HEK293T (cell line): ENCODE data around the gene MIGA1.

ENCODE experiments used
- ARNT ChIP-seq: fragments of 450-650 bp; IDR thresholded peaks from 2 replicates; pipeline ENCODE4 v1.6.1; 2017; ENCODE audit warnings: mild to moderate bottlenecking
- BHLHE40 ChIP-seq: fragments of 450-650 bp; IDR thresholded peaks from 2 replicates; pipeline ENCODE4 v1.6.1; 2016; ENCODE audit warnings: mild to moderate bottlenecking, moderate library complexity, borderline replicate concordance
- ELF4 ChIP-seq: fragments of 450-650 bp; IDR thresholded peaks from 2 replicates; pipeline ENCODE4 v1.6.1; 2017; ENCODE audit warnings: antibody characterized with exemption
- FOXA1 ChIP-seq: fragments of 450-650 bp; IDR thresholded peaks from 2 replicates; pipeline ENCODE4 v1.6.1; 2016; ENCODE audit warnings: mild to moderate bottlenecking
- FOXK2 ChIP-seq: fragments of 450-650 bp; IDR thresholded peaks from 2 replicates; pipeline ENCODE4 v1.6.1; 2016; ENCODE audit warnings: mild to moderate bottlenecking
- FOXM1 ChIP-seq: fragments of 450-650 bp; IDR thresholded peaks from 2 replicates; pipeline ENCODE4 v1.6.1; 2017; ENCODE audit warnings: mild to moderate bottlenecking, borderline replicate concordance
- HDGF ChIP-seq: fragments of 450-650 bp; IDR thresholded peaks from 2 replicates; pipeline ENCODE4 v1.6.1; 2017; ENCODE audit warnings: antibody characterized with exemption, borderline replicate concordance
- L3MBTL2 ChIP-seq: fragments of 450-650 bp; conservative IDR thresholded peaks from 2 replicates; pipeline ENCODE4 v1.6.1; 2016; ENCODE audit warnings: mild to moderate bottlenecking
- LEF1 ChIP-seq: fragments of 450-650 bp; IDR thresholded peaks from 2 replicates; pipeline ENCODE4 v1.6.1; 2017; ENCODE audit warnings: mild to moderate bottlenecking, borderline replicate concordance
- SP1 ChIP-seq: fragments of 450-650 bp; IDR thresholded peaks from 2 replicates; pipeline ENCODE4 v1.6.1; 2017
- SUZ12 ChIP-seq: fragments of 450-650 bp; IDR thresholded peaks from 2 replicates; pipeline ENCODE4 v1.6.1; 2016; ENCODE audit warnings: mild to moderate bottlenecking
- TARDBP ChIP-seq: fragments of 450-650 bp; IDR thresholded peaks from 2 replicates; pipeline ENCODE4 v1.6.1; 2016
- ZNF384 ChIP-seq: fragments of 450-650 bp; IDR thresholded peaks from 2 replicates; pipeline ENCODE4 v1.6.1; 2016
- TF ChIP-seq, protein P1 (sequence below): fragments of 450-650 bp; IDR thresholded peaks from 2 replicates; pipeline ENCODE4 v1.6.1; 2016

DNA sequence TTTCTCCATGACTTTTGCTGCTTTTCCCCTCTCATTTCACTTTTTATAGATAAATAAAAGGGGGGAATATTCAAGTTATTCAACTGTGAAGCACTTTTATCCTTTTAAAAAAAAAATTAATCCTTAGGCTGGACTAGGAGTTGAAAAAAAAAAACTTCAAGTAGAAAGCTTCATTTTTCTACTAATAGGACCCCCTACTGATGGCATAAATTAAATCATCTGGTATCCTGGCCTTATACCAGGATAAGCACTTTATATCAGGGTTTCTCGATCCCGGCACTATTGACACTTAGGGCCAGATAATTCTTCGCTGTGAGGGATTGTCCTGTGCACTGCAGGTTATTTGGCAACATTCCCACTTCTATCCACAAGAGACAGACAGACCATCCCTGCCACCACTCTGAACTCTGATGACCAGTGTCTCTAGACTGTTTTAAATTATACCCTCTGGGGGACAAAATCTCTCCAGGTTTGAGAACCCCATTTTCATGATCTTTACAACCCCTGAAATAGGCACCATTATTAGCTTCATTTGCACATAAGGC is 37.4 kb upstream of the MIGA1 start:
- TF ChIP-seq FOXM1 (no peak), ZNF384 (0 out of 2 replicates have a peak, but pooled peaks have one; percentile 34), ARNT (no peak), FOXK2 (no peak), TARDBP (no peak), HDGF (no peak), FOXA1 (no peak), LEF1 (no peak), SUZ12 (no peak), ELF4 (no peak), BHLHE40 (no peak), L3MBTL2 (no peak), SP1 (no peak)
- TF ChIP-seq, protein P1, sequence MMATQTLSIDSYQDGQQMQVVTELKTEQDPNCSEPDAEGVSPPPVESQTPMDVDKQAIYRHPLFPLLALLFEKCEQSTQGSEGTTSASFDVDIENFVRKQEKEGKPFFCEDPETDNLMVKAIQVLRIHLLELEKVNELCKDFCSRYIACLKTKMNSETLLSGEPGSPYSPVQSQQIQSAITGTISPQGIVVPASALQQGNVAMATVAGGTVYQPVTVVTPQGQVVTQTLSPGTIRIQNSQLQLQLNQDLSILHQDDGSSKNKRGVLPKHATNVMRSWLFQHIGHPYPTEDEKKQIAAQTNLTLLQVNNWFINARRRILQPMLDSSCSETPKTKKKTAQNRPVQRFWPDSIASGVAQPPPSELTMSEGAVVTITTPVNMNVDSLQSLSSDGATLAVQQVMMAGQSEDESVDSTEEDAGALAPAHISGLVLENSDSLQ = no peak
